Measurements from ENCODE around the gene FBXO10.

DNA sequence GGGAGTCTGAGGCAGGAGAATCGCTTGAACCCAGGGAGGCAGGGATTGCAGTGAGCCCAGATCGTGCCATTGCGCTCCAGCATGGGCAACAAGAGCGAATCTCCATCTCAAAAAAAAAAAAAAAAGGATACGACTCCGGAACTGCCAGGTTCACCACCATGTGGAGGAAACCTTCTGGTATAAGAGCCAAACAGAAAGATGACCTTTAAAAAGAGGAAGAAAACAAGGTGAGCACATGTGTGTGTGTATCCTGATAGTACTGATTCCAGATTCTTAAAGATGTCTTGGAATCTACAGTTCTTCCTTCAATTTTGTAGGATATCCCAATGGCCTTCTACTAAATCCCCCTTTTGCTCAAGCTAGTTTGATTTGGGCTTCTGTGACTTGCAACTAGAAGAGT lies 33.7 kb downstream of the FBXO10 start:
- no peak for TF ChIP-seq POLR2A (IDR thresholded peaks at IDR 0.05)
- TF ChIP-seq, protein P1, sequence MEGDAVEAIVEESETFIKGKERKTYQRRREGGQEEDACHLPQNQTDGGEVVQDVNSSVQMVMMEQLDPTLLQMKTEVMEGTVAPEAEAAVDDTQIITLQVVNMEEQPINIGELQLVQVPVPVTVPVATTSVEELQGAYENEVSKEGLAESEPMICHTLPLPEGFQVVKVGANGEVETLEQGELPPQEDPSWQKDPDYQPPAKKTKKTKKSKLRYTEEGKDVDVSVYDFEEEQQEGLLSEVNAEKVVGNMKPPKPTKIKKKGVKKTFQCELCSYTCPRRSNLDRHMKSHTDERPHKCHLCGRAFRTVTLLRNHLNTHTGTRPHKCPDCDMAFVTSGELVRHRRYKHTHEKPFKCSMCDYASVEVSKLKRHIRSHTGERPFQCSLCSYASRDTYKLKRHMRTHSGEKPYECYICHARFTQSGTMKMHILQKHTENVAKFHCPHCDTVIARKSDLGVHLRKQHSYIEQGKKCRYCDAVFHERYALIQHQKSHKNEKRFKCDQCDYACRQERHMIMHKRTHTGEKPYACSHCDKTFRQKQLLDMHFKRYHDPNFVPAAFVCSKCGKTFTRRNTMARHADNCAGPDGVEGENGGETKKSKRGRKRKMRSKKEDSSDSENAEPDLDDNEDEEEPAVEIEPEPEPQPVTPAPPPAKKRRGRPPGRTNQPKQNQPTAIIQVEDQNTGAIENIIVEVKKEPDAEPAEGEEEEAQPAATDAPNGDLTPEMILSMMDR (IDR thresholded peaks at IDR 0.05): no peak
